Fibroblast of mammary gland (primary cell): ENCODE results near the gene IQCF6.
"Not testable (repeated sequence)": the region's sequence is repeated elsewhere in the genome, so short reads cannot be mapped to it uniquely, and the experiment has no call there.

ENCODE experiments used
- DNase-seq: peaks from one replicate; pipeline ENCODE4 v3.0.0-alpha.2; 2010; ENCODE audit warnings: low read depth
- H3K4me3 ChIP-seq: 2 replicates; pipeline ENCODE4 v1.5.1; 2011; ENCODE audit warnings: low read depth, mild to moderate bottlenecking, low read length, moderate library complexity; ENCODE audit not compliant: control insufficient read depth
- TF ChIP-seq, protein P1 (sequence below): conservative IDR thresholded peaks from 2 replicates; pipeline ENCODE4 v1.5.1; 2011; ENCODE audit warnings: low read depth, low read length, inconsistent platforms; ENCODE audit not compliant: control insufficient read depth, insufficient read depth

IQCF6 gene

DNA sequence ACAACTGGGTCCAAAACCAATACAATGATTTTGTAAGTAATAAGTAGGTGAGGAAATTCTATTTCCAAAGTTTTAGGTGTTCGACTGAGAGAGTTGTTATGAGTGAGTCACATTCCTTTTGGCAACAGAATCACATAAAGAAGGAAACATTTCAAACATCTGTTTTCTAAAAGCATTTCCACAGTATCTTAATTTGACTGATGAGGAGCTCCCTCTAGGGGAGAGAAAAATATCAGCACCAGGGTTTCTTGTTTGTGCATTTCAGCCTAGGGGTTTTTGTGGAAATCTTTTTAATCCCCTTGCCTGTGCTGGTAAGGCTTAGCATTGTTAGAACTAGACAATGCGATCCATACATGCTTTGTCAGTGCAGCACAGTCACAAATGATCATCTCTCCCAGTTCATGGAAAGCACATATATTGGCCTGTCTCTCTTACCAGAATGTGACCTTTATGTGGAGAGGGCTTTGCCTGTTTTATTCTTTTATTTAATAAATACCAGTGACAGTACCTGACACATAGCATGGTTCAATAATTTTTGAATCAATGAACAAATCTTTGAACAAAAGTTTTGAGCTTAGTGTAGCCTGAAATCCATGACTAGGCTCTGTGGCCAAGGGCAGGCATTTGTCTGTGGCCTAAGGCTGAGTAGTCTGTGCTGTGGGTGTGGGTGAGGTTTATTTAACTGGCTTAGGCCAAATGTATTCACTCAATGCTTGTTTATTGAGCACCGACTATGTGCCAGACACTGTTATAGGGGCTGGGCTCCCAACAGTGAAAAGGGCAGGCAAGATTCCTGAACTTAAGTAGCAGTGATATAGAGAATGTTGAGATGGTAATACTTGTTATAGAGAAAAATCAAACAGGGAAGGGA, 21.1 kb upstream of the IQCF6 start:
- H3K4me3 ChIP-seq, result no peak overlapping the region
- DNase-seq, result peak; percentile 86
- TF ChIP-seq, protein P1, sequence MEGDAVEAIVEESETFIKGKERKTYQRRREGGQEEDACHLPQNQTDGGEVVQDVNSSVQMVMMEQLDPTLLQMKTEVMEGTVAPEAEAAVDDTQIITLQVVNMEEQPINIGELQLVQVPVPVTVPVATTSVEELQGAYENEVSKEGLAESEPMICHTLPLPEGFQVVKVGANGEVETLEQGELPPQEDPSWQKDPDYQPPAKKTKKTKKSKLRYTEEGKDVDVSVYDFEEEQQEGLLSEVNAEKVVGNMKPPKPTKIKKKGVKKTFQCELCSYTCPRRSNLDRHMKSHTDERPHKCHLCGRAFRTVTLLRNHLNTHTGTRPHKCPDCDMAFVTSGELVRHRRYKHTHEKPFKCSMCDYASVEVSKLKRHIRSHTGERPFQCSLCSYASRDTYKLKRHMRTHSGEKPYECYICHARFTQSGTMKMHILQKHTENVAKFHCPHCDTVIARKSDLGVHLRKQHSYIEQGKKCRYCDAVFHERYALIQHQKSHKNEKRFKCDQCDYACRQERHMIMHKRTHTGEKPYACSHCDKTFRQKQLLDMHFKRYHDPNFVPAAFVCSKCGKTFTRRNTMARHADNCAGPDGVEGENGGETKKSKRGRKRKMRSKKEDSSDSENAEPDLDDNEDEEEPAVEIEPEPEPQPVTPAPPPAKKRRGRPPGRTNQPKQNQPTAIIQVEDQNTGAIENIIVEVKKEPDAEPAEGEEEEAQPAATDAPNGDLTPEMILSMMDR, result peak; percentile 86

DNA sequence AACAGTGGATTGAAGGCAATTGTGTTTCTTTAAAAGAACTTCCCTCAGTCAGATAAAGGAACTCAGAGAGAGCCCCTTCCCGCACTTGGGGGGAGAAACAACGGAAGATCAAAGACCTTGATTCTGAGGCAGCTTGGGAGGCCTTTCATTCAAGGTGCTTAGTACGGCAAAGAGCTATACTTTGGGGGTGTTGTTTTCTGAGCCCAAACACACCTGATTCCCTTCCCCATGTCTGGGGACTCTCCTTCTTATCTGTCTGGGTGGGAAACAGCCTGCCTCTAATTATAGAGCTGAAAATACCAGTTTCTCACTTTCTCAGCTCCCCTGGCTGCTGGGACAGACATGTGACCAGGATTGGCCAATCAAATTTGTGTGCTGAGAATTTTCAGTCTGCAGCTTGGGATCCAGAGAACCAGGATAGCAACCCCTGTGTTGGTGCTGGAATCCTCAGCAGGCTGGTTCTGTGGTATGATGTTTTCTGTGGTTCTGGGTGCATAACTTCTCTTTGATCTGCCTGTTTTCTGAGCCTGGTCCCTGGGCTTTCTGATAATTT, 19.4 kb upstream of the IQCF6 start:
- no peak for DNase-seq
- H3K4me3 ChIP-seq, result no peak overlapping the region

DNA sequence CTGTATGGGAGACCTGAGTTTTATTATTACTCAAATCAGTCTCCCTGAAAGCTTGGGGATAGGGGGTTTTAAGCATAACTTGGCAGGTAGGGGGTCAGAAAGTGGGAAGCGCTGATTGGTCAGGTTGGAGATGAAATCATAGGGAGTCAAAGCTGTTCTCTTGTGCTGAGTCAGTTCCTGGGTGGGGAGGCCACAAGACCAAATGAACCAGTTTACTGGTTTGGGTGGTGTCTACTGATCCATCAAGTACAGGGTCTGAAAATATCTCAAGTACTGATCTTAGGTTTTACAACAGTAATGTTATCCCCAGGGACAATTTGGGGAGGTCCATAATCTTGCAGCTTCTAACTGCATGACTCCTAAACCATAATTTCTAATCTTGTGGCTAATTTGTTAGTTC, 17.8 kb upstream of the IQCF6 start:
- TF ChIP-seq, protein P1, result no peak
- no peak overlapping the region for H3K4me3 ChIP-seq
- DNase-seq, result no peak

More for the DNA sequence above, 19.4 kb upstream of the IQCF6 start:
- TF ChIP-seq, protein P1, result no peak

DNA sequence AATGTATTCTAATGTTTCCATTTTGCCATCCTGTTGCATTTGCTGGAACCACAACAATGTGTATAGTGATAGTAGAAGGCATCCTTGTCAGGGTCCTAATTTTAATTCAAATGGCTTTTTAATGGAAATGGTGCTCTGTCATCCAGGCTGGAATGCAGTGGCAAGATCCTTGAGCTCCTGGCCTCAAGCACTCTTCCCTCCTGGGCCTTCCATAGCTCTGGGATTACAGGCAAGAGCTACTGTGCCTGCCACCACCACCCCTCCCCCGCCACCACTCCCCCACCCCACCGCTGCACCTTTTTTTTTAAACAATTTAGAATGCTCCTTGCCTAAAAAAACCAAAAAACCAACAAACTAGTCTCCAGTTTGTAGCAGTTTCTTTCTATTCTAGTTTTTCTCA, 15.2 kb upstream of the IQCF6 start:
- TF ChIP-seq, protein P1, result no peak
- no peak for DNase-seq
- no peak overlapping the region for H3K4me3 ChIP-seq

DNA sequence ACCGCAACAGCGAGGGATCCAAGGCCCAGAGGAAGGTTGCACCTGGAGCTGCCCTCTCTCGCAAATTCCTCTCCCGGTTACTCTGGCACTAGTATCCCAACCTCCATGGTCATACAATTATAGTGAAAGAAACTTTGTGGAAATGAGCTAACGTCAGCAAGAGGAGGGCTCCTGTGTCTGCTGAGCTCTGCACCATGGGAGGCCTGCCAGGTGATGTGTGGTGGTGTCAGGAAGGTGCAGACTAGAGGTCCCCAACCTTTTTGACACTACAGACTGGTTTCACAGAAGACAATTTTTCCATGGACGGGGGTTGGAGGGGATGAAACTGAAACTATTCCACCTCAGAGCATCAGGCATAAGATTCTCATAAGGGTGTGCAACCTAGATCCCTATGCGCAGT, 13.2 kb upstream of the IQCF6 start:
- H3K4me3 ChIP-seq, result no peak overlapping the region
- TF ChIP-seq, protein P1, result no peak
- DNase-seq, result no peak

DNA sequence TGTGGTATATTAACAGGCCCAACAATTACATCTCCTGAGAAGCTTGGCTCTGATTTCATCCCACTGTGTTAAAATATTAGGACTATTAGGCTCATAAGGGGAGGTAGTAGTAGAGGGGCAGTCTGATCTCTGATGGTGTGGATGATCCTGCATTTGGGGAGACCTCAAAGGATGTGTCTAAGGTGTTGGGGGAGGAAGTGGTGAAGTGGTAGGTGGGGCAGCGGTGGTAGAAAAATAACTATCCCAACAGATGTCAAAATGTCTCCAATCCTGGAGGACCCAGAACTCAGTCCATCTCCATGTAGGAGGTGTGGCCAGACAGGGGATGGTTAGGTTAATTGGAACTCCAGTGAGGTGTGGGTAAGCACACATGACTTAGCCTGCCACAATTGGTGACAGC, 10.4 kb upstream of the IQCF6 start:
- DNase-seq, result no peak
- no peak overlapping the region for H3K4me3 ChIP-seq
- TF ChIP-seq, protein P1, result no peak

DNA sequence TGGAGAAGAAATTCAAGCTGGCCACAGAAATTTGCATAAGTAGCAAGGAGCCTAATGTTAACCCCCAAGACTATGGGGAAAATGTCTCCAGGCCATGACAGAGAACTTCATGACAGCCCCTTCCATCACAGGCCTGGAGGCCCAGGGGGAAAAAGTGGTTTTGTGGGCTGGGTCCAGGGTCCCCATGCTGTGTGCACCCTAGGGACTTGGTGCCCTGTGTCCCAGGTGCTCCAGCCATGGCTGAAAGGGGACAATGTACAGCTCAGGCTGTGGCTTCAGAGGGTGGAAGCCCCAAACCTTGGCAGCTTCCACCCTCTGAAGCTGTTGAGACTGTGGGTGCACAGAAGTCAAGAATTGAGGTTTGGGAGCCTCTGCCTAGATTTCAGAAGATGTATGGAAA, 8.5 kb upstream of the IQCF6 start:
- DNase-seq, result not testable (repeated sequence)

More for the DNA sequence above, 8.5 kb upstream of the IQCF6 start:
- not testable (repeated sequence) for H3K4me3 ChIP-seq
